Sigmoid colon (tissue), 7 donors: ENCODE data around the gene VAC14. TPM values are rescaled to one million over a fixed set of nuclear protein-coding genes. Genes with fewer than 3 reads are reported as not detected.

ENCODE experiments used
- DNase-seq: peaks from one replicate; pipeline ENCODE4 v3.0.0-alpha.2; 2019
- H3K27ac ChIP-seq, 4 donors: fragments of 200-600 bp; sonication (generic); one replicate each; pipeline ENCODE4 v1.5.1; 2016 to 2019; ENCODE audit warnings: mild to moderate bottlenecking in 1 of 4
- H3K27me3 ChIP-seq, 3 donors: fragments of 200-600 bp; sonication (generic); one replicate each; pipeline ENCODE4 v1.5.1; 2019; ENCODE audit warnings: mild to moderate bottlenecking in 1 of 3
- H3K36me3 ChIP-seq, 4 donors: fragments of 200-600 bp; sonication (generic); one replicate each; pipeline ENCODE4 v1.5.1; 2016 to 2019
- H3K4me1 ChIP-seq, 4 donors: fragments of 200-600 bp; sonication (generic); one replicate each; pipeline ENCODE4 v1.5.1; 2017 to 2019
- H3K4me3 ChIP-seq, 4 donors: fragments of 200-600 bp; sonication (generic); one replicate each; pipeline ENCODE4 v1.5.1; 2017 to 2019; ENCODE audit warnings: mild to moderate bottlenecking in 2 of 4, moderate library complexity in 1 of 4
- H3K9me3 ChIP-seq, 4 donors: fragments of 200-600 bp in 3 of 4; sonication (generic) in 3 of 4; one replicate each; pipeline versions ENCODE4 v1.5.1 to v1.6.1; 2013 to 2019
- EP300 ChIP-seq, 4 donors: sonication (generic); formaldehyde crosslinking; IDR thresholded peaks; one replicate each; pipeline ENCODE4 v1.6.1; 2017; ENCODE audit warnings: antibody characterized with exemption in 4 of 4
- POLR2A ChIP-seq, 2 donors: fragments of 450-650 bp; IDR thresholded peaks; one replicate each; pipeline ENCODE4 v1.6.1; 2016; ENCODE audit warnings: antibody characterized with exemption in 2 of 2, mild to moderate bottlenecking in 2 of 2, moderate library complexity in 2 of 2
- POLR2AphosphoS5 ChIP-seq, 4 donors: sonication (generic); formaldehyde crosslinking; IDR thresholded peaks; one replicate each; pipeline ENCODE4 v1.6.1; 2017; ENCODE audit warnings: antibody characterized with exemption in 4 of 4
- WGBS, 2 donors: extraction: QIAGEN DNeasy Blood & Tissue Kit; methylation state at CpG; one replicate each; pipeline ENCODE4 v1.1.7; 2013; 5-methylcytosine and 5-hydroxymethylcytosine counted together
- intact Hi-C: fragments of 100-400 bp; cut with DNase I; formaldehyde crosslinking; loops from one replicate; pipeline ENCODE4 v1.15.1; 2023
- polyA plus RNA-seq, 3 donors: library from polyadenylated mRNA; stranded (reverse); fragments of 200-250 nt; gene quantifications; one replicate each; pipeline ENCODE4 v1.2.3, GENCODE V29; 2013
- total RNA-seq, 4 donors: library from RNA; depleted of rRNA; stranded (reverse); fragments of >200 nt; gene quantifications; one replicate each; pipeline ENCODE4 v1.1.0, GENCODE V29; 2016
- TF ChIP-seq, protein P1 (sequence below), 4 experiments: fragments of 450-650 bp in 3 of 4; fragments of 200-600 bp in 1 of 4; IDR thresholded peaks; one replicate each; pipeline ENCODE4 v1.5.1; 2016 to 2019; ENCODE audit warnings: antibody characterized with exemption in 4 of 4, mild to moderate bottlenecking in 3 of 4, moderate library complexity in 2 of 4
- donor health status: healthy with polysubstance abuse.
- donor health status: Bipolar disorder and iron deficiency.
- donor health status: healthy.

The VAC14 gene
- total and polyA plus RNA-seq, 7 donors = 16.8 to 36.2 (median 22.1) TPM

DNA sequence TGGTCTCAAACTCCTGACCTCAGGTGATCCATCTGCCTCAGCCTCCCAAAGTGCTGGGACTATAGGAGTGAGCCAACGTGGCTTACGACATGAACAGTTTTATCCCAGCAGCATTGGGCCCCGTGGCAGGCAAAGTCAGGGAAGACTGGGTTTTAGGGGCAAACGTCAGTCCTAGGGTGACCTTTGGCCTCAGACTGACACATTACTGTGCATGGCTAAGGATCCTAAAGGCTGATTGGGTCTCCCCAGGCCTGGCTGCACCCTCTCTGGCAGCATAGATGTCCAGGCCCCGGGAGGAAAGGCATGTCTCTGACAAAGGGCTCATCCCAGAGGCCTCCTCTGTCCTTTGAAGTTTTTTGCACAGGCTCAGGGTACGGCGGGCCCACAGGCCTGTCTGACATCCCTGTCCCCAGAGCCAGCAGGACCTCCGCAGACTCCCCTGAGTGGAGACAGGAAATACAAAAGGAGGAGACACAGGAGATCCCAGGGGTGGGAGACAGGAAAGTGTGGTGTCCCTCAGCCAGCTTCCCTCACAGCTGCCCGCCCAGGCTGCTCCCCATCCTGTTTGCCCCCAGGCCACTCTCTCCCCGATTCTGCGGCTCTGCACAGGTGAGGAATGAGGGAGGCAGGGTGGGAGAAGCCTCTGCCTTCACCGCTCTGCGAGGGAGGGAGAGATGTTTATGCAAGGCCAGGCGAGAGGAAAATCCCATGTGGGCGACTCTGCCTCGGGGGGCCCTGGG is 60.6 kb downstream of the VAC14 start:
- Histone ChIP-seq H3K36me3 (peaks cover 0 to 21% (median 4%) of the 10 kb centered on the region in 4 donors), H3K9me3 (no peaks in the 10 kb centered on the region), H3K4me1 (peaks cover 0 to 63% (median 57%) of the 10 kb centered on the region in 4 donors), H3K27ac (peak overlapping the region in 3 of 4 donors; percentile 14 to 37 (median 25)), H3K27me3 (no peaks in the 10 kb centered on the region), H3K4me3 (no peak overlapping the region)
- WGBS, 2 donors = 78 to 82% methylated on average over 16 of the region's 16 CpGs
- intact Hi-C loops = loop anchor here (10.0 kb wide), 2 partner anchors 216 to 996 kb away; partner anchors contain the start of genes COG4 and SF3B3
- DNase-seq = no peak
- TF ChIP-seq, protein P1, sequence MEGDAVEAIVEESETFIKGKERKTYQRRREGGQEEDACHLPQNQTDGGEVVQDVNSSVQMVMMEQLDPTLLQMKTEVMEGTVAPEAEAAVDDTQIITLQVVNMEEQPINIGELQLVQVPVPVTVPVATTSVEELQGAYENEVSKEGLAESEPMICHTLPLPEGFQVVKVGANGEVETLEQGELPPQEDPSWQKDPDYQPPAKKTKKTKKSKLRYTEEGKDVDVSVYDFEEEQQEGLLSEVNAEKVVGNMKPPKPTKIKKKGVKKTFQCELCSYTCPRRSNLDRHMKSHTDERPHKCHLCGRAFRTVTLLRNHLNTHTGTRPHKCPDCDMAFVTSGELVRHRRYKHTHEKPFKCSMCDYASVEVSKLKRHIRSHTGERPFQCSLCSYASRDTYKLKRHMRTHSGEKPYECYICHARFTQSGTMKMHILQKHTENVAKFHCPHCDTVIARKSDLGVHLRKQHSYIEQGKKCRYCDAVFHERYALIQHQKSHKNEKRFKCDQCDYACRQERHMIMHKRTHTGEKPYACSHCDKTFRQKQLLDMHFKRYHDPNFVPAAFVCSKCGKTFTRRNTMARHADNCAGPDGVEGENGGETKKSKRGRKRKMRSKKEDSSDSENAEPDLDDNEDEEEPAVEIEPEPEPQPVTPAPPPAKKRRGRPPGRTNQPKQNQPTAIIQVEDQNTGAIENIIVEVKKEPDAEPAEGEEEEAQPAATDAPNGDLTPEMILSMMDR (IDR thresholded peaks at IDR 0.05) = no peak
- TF ChIP-seq EP300 (IDR thresholded peaks at IDR 0.05) (no peak), POLR2AphosphoS5 (IDR thresholded peaks at IDR 0.05) (no peak), POLR2A (IDR thresholded peaks at IDR 0.05) (no peak)

DNA sequence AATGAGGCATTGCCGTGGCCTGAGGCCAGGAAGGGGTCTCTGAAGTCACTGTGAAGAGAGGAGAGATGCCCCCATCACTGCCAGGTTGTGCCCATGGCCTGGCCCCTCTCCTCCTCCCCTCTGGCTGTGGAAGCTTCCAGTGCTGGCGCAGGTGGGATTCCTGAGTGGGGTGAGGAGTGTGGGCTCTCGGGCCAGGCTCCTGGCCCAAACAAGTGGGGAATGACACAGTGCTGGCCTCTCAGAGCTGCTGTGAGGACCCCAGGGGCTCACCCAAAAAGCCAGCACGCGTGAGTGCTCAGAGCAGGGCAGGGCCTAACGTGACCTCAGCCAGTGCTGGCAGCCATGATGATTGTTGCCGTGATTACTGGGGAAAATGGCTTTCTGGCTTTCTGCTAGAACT is 61.6 kb downstream of the VAC14 start:
- H3K4me1 ChIP-seq = peaks cover 0 to 71% (median 63%) of the 10 kb centered on the region in 4 donors
- TF ChIP-seq POLR2A (IDR thresholded peaks at IDR 0.05) = no peak
- no peak for TF ChIP-seq POLR2AphosphoS5 (IDR thresholded peaks at IDR 0.05)
- TF ChIP-seq EP300 (IDR thresholded peaks at IDR 0.05) = no peak
- TF ChIP-seq, protein P1 (IDR thresholded peaks at IDR 0.05) = no peak

DNA sequence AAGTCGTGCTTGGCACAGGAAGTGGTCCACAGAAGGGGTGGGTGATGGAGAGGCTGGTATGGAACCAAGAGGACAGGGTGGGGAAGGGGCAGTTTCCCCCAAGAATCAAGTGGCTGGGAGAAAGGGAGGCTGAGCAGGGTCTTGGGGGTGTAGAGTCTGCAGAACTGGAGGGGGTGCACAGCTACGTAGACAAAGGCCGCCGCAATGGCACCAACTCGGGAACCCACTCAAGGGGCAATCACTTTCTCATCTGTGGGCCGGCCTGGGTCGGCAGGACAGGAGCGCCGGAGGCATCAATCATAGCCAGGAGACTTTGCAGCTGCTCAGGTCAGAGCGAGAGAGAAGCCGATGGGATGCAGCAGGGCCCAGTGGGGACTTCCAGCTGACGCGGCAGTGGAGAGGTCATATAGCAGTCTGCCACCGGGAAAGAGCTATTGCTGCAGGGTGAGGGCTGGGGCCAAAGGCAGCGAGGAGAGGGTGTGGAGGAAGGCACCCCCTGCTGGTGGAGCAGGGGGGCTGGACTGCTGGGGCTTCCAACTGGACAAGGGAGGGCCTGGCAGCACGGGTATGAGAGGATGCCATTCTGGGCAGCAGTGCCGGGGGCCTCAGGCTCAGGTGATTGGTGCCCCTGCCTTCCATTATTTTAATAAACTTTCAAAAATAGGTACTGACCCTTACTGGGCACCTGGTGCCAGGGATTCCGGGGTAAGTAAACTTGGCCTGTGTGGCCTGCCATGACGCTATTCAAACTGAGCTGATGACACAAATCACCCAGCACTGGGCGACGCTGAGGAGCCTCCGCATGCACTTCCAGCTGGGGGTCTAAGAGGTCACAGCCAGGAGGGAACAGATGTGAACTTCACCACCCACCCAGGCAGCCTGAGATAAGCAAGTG is 62.6 kb downstream of the VAC14 start:
- H3K9me3 ChIP-seq = no peaks in the 10 kb centered on the region
- no peaks in the 10 kb centered on the region for H3K27me3 ChIP-seq
- H3K4me3 ChIP-seq = no peak overlapping the region
- peaks cover 0 to 66% (median 55%) of the 10 kb centered on the region in 4 donors for H3K4me1 ChIP-seq
- peak overlapping the region; percentile 84 to 98 (median 91) for H3K27ac ChIP-seq
- intact Hi-C loops = loop anchor here (1.0 to 5.0 kb wide), 2 partner anchors 36 to 58 kb away; no protein-coding TSS in a partner anchor
- peak in 2 of 4 donors; percentile 5 to 25 for TF ChIP-seq EP300 (IDR thresholded peaks at IDR 0.05)
- TF ChIP-seq, protein P1 (IDR thresholded peaks at IDR 0.05) = peak; percentile 72 to 88 (median 82)
- TF ChIP-seq POLR2AphosphoS5 (IDR thresholded peaks at IDR 0.05) = peak; percentile 10 to 67 (median 65)
- no peak for TF ChIP-seq POLR2A (IDR thresholded peaks at IDR 0.05)
- 82% methylated on average over 22 of the region's 22 CpGs for WGBS, 2 donors
- peak; percentile 94 for DNase-seq
- H3K36me3 ChIP-seq = peaks cover 0 to 12% (median 3%) of the 10 kb centered on the region in 4 donors

More for the DNA sequence above, 61.6 kb downstream of the VAC14 start:
- no peaks in the 10 kb centered on the region for H3K27me3 ChIP-seq
- peak overlapping the region in 2 of 4 donors; percentile 91 to 98 for H3K27ac ChIP-seq
- no peak overlapping the region for H3K4me3 ChIP-seq
- no peaks in the 10 kb centered on the region for H3K9me3 ChIP-seq
- DNase-seq = no peak
- 90 to 91% methylated on average over 7 of the region's 7 CpGs for WGBS, 2 donors
- intact Hi-C loops = loop anchor here (5.0 kb wide), 1 partner anchor 37 kb away; no protein-coding TSS in a partner anchor
- H3K36me3 ChIP-seq = peaks cover 0 to 21% (median 4%) of the 10 kb centered on the region in 4 donors

DNA sequence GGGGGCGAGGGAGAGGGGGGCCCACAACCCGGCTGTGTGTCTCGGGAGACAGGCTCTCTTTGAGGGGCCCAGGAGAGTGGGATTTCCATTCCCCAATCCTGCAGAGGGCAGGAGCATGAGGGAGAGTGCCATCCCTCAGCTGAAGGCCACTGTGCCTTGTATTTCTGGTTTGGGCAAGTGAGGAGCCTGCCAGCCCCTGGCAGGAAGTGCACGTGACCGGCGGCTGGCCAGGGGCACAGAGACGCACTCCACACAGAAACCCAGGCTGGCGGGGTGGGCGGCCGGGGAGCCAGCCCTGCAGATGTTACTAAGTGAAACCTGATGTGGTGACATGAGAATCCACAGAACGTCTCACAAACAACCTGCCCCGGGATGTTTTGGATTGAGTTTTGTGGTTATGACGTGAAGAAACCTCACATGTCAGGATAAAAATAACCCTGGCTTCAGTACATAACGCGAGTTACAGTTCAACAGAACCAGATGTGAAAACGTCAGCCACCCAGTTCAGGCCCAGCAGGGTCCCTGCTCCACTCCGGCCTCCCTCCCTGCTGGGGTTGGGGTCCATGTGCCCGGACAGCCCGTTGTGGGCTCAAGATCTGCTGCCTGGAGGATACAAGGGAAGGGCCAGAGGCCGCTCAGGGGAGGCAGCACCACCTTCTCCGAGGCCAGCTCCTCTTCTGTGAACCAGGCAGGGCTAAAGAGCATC is 63.4 kb downstream of the VAC14 start:
- H3K4me1 ChIP-seq = peaks cover 0 to 66% (median 55%) of the 10 kb centered on the region in 4 donors
- H3K36me3 ChIP-seq = peaks cover 0 to 4% (median 0%) of the 10 kb centered on the region in 4 donors
- H3K27me3 ChIP-seq = no peaks in the 10 kb centered on the region
- intact Hi-C loops = loop anchor here (1.0 to 5.0 kb wide), 2 partner anchors 35 to 57 kb away; no protein-coding TSS in a partner anchor
- H3K9me3 ChIP-seq = no peaks in the 10 kb centered on the region
- H3K27ac ChIP-seq = peak overlapping the region; percentile 84 to 98 (median 91)
- WGBS, 2 donors = 44 to 74% methylated on average over 21 of the region's 21 CpGs
- TF ChIP-seq, protein P1 (IDR thresholded peaks at IDR 0.05) = no peak
- TF ChIP-seq EP300 (IDR thresholded peaks at IDR 0.05) (peak; percentile 77 to 96 (median 91)), POLR2A (IDR thresholded peaks at IDR 0.05) (peak in 1 of 2 donors; percentile 20), POLR2AphosphoS5 (IDR thresholded peaks at IDR 0.05) (peak; percentile 70 to 88 (median 78))
- H3K4me3 ChIP-seq = no peak overlapping the region
- DNase-seq = peak; percentile 91
